Myocyte (in vitro differentiated cells): ENCODE measurements around the gene CCDC92. TPM values are rescaled to one million over a fixed set of nuclear protein-coding genes. Genes with fewer than 3 reads are reported as not detected.
"Not testable (repeated sequence)": the region's sequence is repeated elsewhere in the genome, so short reads cannot be mapped to it uniquely, and the experiment has no call there.

Experiments used
- DNase-seq: peaks from one replicate; pipeline ENCODE4 v3.0.0-alpha.2; 2012; ENCODE audit warnings: low read depth
- total RNA-seq: library from RNA; depleted of rRNA; stranded (reverse); fragments of >200 nt; gene quantifications from 2 replicates; pipeline ENCODE4 v1.2.3, GENCODE V29; 2014

Gene CCDC92
- total RNA-seq, 1 donor from 2014 or later = 21.1 TPM

- DNase-seq = no peak
These were observed 22.9 kb downstream of the CCDC92 start for GRCh38 chr12:123949770-123950165.

- DNase-seq = no peak
These were observed 23.5 kb downstream of the CCDC92 start for GRCh38 chr12:123948796-123949769.

GRCh38 chr12:123948401-123948795 lies 24.2 kb downstream of the CCDC92 start:
- peak; percentile 30 for DNase-seq

- DNase-seq = not testable (repeated sequence)
These were observed 25.1 kb downstream of the CCDC92 start for GRCh38 chr12:123947531-123947930.

GRCh38 chr12:123946516-123947505 lies 25.8 kb downstream of the CCDC92 start:
- not testable (repeated sequence) for DNase-seq

GRCh38 chr12:123946152-123946515 lies 26.5 kb downstream of the CCDC92 start:
- DNase-seq = no peak

- DNase-seq = no peak
These were observed 27.1 kb downstream of the CCDC92 start for GRCh38 chr12:123945287-123946151.

- no peak for DNase-seq
These were observed 27.9 kb downstream of the CCDC92 start for GRCh38 chr12:123944696-123945095.

GRCh38 chr12:123943816-123944215 lies 28.8 kb downstream of the CCDC92 start:
- peak; percentile 22 for DNase-seq

GRCh38 chr12:123942911-123943648 lies 29.6 kb downstream of the CCDC92 start:
- DNase-seq = peak; percentile 25

- peak; percentile 87 for DNase-seq
These were observed 30.4 kb downstream of the CCDC92 start for GRCh38 chr12:123942238-123942653.

- no peak for DNase-seq
These were observed 30.9 kb downstream of the CCDC92 start for GRCh38 chr12:123941624-123942237.

GRCh38 chr12:123941000-123941399 lies 31.6 kb downstream of the CCDC92 start:
- no peak for DNase-seq

- DNase-seq = no peak
These were observed 32.0 kb downstream of the CCDC92 start for GRCh38 chr12:123940627-123940966.

GRCh38 chr12:123939716-123940626 lies 32.7 kb downstream of the CCDC92 start:
- DNase-seq = no peak

- DNase-seq = no peak
These were observed 33.8 kb downstream of the CCDC92 start for GRCh38 chr12:123938679-123939480.

GRCh38 chr12:123937707-123938591 lies 34.7 kb downstream of the CCDC92 start:
- no peak for DNase-seq
